ENCODE measurements around the gene AOC2.
"Not testable (repeated sequence)": the region's sequence is repeated elsewhere in the genome, so short reads cannot be mapped to it uniquely, and the experiment has no call there.

The AOC2 gene

DNA sequence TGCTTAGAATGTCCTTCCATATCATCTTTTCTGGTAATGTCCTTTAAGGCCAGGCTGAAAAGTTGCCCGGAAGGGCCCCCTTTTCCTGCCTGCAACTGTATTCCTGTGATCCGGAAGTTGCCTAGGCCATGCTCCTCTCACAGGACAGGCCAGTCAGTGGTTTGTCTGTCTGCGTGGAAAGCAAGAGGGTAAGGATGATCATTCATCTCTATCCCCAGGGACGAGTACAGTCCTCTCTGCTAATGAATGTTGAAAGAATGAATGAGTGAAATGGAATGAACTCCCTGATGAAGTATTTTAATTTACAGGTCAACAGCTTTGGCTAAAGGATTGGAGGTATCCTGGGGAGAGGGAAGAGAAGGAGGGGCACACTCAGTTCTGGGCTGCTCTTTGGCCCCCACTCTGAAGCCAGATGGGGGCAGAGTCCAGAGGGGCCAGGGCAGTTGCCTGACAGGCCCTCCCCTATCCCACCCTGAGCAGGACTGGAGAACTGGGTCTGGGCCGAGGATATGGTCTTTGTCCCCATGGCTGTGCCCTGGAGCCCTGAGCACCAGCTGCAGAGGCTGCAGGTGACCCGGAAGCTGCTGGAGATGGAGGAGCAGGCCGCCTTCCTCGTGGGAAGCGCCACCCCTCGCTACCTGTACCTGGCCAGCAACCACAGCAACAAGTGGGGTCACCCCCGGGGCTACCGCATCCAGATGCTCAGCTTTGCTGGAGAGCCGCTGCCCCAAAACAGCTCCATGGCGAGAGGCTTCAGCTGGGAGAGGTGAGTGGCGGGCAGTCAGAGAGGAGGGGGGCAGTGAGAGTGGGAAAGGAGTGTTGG, 9.8 kb downstream of the AOC2 start:
- no peak for DNase-seq (ENCODE audit: low read depth in 3 of 3)

DNA sequence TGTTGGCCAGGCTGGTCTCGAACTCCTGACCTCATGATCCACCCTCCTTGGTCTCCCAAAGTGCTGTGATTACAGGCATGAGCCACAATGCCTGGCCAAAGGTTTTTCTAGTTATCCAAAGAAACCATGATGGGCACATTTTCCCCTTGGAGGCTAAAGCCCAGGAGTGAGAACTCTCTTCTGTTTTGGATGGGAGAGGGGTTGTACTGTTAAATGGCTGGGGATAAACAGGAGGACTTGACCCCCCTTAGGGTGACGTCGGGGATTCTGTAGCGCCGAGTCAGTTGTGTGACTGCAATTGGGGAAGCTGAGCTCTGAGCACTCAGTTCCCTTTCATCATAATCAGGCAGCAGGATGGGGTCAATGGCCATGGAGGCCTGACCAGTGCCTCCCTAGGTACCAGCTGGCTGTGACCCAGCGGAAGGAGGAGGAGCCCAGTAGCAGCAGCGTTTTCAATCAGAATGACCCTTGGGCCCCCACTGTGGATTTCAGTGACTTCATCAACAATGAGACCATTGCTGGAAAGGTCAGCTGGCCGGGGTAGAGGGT, 10.7 kb downstream of the AOC2 start:
- no peak for DNase-seq (ENCODE audit: low read depth in 3 of 3)

DNA sequence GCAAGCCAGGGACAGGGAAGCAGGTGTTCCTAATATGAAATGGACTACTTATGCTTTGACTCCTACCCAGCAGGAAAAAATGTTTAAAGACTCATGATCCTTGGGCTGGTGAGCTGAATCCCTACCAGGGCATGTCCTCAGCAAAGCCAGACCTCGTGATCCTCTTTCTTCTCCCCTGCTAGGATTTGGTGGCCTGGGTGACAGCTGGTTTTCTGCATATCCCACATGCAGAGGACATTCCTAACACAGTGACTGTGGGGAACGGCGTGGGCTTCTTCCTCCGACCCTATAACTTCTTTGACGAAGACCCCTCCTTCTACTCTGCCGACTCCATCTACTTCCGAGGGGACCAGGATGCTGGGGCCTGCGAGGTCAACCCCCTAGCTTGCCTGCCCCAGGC, 11.7 kb downstream of the AOC2 start:
- DNase-seq (ENCODE audit: low read depth in 3 of 3): not testable (repeated sequence)

DNA sequence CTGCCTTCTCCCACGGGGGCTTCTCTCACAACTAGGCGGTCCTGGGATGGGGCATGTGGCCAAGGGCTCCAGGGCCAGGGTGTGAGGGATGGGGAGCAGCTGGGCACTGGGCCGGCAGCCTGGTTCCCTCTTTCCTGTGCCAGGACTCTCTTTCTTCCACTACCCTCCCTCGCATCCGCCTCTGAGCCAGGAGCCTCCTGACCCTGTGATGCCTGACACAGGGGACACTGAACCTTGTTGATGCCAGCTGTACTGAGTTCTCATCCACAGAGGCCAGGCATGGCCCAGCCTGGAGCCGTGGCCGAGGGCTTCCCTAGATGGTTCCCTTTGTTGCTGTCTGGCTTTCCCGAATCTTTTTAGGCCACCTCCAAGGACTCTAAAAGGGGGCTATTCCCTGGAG, 12.1 kb downstream of the AOC2 start:
- DNase-seq (ENCODE audit: low read depth in 3 of 3): not testable (repeated sequence)

DNA sequence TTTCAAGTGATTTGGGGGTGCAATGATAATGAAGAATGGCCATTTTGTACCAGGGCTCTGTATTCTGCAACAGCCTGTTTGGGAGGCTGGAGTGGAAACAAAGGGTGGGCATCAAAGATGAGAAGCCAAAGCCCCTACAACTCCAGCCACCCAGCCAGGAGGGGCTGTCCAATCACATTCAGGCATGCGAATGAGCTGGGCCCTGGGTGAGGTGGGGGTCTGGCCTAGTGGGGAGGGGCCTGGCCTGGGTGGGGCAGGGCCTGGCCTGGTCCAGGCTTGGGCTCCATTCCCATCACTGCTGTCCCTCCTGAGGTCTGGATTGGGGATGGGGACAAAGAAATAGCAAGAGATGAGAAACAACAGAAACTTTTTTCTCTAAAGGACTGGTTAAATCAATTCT, 13.0 kb downstream of the AOC2 start:
- no peak for DNase-seq (ENCODE audit: low read depth in 3 of 3)

DNA sequence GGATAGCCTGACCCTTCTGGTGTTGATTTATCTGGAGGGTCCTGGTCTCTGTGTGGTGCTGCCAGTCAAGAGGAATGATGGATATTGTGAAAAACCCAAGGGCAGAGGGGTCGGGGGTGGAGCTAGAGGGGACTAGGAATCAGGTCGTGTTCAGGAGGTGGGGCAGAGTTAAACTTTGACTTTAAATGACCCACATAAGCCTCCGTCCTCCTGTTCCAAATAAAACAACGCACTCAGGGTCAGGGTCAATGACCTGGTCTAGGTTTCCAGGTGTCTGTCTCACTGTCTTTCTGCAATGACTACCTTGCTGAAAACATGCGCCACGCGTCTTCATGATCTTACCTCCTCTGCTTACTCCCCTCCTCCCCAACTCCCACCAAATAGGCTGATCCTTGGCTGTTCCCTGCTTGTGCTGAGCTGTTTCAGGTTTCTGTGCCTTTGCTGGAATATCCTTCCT, 21.3 kb downstream of the AOC2 start:
- DNase-seq (ENCODE audit: low read depth in 3 of 3): no peak

DNA sequence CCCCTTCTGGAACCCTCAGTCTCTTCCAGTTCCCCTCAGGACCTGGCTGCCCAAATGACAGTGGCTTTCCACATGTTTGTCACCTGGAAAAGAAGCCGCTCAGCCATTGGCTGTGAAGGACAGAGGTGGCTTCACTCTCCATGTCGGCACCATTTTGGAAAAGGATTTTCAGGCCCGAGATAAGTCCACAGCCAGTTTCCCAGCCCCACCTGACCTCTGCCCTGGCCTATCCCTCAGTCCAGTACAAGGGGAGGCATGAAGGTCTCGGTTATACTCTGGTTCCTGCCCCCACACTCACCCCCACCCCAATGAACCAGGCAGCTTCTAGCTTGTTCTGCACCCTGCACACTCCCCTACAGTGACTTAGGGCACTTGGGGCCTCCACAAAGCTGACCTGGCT, 21.8 kb downstream of the AOC2 start:
- no peak for DNase-seq (ENCODE audit: low read depth in 3 of 3)

DNA sequence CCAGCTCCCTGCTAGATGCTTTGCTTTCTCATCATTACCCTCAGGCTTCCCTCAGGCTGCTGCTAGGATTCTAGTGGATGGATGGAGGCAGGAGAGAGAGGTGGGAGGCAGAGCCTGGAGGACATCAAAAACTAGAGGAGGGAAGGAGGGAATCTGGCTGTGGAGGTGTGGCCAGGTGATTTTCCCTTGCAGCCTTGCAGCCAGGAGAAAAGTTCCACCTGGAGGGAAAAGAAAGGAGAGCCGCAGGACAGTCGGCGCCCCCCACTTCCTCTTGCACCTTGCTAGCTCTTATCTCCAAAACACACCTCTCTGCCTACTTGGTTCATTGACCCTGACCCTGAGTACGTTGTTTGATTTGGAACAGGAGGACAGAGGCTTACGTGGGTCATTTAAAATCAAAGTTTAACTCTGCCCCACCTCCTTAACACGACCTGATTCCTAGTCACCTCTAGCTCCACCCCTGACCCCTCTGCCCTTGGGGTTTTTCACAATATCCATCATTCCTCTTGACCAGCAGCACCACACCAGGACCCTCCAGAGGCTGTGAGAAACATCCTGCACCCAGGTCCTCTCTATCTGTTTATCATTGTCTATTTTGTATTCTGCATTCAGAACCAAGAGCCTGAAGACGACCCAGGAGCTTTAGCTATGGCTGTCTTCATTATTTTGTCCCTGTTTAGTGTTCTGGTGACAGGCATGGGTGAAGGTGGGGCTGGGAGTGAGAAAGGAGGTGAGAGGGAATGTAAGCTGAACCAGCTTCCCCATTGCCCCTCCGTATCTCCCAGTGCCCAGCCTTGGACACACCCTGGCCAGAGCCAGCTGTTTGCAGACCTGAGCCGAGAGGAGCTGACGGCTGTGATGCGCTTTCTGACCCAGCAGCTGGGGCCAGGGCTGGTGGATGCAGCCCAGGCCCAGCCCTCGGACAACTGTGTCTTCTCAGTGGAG, 22.5 kb downstream of the AOC2 start:
- DNase-seq (ENCODE audit: low read depth in 3 of 3): no peak

DNA sequence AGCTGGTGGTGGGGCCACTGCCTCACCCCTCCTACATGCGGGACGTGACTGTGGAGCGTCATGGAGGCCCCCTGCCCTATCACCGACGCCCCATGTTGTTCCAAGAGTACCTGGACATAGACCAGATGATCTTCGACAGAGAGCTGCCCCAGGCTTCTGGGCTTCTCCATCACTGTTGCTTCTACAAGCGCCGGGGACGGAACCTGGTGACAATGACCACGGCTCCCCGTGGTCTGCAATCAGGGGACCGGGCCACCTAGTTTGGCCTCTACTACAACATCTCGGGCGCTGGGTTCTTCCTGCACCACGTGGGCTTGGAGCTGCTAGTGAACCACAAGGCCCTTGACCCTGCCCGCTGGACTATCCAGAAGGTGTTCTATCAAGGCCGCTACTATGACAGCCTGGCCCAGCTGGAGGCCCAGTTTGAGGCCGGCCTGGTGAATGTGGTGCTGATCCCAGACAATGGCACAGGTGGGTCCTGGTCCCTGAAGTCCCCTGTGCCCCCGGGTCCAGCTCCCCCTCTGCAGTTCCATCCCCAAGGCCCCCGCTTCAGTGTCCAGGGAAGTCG, 23.4 kb downstream of the AOC2 start:
- not testable (repeated sequence) for DNase-seq (ENCODE audit: low read depth in 3 of 3)

DNA sequence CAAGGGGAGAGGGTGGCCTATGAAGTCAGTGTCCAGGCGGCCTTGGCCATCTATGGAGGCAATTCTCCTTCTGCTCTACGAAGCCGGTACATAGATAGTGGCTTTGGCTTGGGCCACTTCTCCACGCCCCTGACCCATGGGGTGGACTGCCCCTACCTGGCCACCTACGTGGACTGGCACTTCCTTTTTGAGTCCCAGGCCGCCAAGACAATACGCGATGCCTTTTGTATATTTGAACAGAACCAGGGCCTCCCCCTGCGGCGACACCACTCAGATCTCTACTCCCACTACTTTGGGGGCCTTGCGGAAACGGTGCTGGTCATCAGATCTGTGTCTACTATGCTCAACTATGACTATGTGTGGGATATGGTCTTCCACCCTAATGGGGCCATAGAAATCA, 24.0 kb downstream of the AOC2 start:
- no peak for DNase-seq (ENCODE audit: low read depth in 3 of 3)

DNA sequence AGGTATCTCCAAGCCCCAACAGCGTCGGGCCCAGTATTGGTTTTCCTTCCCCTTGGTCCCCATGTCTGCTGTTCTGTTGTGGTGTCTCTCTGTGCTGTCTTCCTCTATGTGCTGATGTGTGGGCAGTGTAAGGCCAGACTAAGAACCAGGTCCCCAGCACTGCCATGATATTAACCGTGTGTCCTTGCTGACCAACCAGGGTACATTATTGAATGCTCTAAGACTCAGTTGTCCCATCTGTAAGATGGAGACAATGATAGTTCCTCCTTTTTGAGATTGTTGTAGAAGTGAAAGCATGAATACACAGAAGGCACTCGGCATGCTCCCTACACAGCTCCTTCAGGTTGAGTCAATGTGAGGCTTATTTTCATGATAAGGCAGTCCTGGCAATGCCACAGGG, 27.3 kb downstream of the AOC2 start:
- no peak for DNase-seq (ENCODE audit: low read depth in 3 of 3)

DNA sequence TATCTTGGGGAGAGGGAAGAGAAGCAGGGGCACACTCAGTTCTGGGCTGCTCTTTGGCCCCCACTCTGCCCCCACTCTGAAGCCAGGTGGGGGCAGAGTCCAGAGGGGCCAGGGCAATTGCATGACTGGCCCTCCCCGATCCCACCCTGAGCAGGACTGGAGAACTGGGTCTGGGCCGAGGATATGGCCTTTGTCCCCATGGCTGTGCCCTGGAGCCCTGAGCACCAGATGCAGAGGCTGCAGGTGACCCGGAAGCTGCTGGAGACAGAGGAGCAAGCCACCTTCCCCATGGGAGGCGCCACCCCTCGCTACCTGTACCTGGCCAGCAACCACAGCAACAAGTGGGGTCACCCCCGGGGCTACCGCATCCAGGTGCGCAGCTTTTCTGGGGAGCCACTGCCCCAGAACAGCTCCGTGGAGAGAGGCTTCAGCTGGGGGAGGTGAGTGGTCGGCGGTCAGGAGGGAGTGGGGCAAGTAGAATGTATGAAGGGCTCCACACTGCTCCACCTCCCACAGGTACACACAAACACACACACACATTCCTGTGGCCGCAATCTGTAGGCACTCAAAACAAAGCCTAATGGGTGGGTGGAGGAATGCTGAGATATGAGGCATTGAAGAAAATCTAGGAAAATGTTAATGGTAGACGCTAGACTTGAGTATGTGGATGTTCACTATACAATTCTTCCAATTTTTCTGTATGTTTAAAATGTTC, 28.0 kb downstream of the AOC2 start:
- no peak for DNase-seq (ENCODE audit: low read depth in 3 of 3)

DNA sequence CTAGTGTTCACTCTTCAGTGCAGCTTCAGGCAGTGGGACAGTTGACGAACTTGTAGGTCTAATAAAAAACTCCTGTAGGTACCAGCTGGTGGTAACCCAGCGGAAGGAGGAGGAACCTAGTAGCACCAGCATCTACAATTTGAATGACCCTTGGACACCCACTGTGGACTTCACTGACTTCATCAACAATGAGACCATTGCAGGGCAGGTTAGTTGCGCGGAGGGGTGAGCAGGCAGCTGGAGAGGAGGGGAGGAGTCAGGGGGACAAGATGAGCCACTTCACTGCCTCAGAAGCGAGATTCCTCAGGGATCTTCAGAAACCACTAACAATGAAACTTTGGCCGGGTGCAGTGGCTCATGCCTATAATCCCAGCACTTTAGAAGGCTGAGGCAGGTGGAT, 28.9 kb downstream of the AOC2 start:
- no peak for DNase-seq (ENCODE audit: low read depth in 3 of 3)

DNA sequence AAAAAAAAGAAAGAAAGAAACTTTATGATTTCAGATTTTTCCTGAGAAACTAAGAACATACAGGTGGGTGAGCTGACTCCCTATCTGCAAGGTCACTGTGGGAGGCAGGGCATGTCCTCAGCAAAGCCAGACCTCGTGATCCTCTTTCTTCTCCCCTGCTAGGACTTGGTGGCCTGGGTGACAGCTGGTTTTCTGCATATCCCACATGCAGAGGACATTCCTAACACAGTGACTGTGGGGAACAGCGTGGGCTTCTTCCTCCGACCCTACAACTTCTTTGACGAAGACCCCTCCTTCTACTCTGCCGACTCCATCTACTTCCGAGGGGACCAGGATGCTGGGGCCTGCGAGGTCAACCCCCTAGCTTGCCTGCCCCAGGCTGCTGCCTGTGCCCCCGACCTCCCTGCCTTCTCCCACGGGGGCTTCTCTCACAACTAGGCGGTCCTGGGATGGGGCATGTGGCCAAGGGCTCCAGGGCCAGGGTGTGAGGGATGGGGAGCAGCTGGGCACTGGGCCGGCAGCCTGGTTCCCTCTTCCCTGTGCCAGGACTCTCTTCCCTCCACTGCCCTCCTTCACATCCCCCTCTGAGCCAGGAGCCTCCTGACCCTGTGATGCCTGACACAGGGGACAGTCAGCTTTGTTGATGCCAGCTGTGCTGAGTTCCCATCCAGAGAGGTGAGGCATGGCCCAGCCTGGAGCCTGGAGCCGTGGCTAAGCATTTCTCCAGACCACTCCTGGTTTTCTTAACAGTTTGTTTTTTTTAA, 29.7 kb downstream of the AOC2 start:
- not testable (repeated sequence) for DNase-seq (ENCODE audit: low read depth in 3 of 3)

DNA sequence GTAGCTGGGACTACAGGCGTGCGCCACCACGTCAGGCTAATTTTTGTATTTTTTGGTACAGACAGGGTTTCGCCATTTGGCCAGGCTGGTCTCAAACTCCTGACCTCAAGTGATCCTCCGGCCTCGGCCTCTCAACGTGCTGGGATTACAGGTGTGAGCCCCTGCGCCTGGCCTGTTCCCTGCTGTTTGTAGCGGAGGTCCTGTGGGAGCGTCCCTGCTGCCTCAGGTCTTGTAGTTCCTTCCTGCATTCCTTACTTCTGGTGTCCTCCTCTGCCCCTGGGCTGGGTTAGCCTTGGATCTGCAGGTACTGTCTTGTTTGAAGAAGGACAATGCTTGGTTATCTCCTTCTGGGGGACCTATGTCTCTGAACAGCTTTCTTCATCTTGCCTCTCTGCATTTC, 32.7 kb downstream of the AOC2 start:
- DNase-seq (ENCODE audit: low read depth in 3 of 3): no peak

DNA sequence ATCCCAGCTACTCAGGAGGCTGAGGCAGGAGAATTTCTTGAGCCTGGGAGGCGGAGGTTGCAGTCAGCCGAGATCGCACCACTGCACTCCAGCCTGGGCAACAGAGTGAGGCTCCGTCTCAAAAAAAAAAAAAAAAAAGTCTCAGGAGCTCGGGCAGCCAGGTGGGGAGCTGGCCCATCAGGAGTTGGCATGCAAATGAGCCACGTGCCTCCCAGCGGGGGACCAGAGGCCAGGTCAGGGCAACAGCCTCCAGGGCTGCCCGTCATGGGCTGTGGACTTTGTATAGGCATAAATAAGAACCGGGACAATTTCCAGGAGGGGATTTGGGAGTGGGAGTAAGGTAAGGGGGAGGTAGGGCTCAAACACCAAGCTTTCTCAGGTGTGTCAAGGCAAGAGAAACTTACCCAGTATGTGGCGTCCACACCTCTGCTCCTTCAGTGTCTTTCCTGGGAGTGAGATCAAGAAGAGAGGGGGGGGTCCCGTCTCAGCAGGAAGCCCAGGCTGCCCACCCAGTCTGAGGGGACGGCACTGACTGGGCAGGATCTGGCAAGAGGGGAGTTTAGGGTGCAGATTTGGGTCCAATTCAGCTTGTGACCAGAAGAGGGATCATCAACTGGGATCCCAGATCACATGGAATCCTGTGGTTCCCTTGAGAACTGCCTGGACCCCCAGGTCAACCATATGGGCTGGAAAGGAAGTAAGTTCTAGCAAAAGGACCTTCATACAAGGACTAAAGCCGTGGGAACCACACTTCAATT, 33.9 kb downstream of the AOC2 start:
- no peak for DNase-seq (ENCODE audit: low read depth in 3 of 3)

DNA sequence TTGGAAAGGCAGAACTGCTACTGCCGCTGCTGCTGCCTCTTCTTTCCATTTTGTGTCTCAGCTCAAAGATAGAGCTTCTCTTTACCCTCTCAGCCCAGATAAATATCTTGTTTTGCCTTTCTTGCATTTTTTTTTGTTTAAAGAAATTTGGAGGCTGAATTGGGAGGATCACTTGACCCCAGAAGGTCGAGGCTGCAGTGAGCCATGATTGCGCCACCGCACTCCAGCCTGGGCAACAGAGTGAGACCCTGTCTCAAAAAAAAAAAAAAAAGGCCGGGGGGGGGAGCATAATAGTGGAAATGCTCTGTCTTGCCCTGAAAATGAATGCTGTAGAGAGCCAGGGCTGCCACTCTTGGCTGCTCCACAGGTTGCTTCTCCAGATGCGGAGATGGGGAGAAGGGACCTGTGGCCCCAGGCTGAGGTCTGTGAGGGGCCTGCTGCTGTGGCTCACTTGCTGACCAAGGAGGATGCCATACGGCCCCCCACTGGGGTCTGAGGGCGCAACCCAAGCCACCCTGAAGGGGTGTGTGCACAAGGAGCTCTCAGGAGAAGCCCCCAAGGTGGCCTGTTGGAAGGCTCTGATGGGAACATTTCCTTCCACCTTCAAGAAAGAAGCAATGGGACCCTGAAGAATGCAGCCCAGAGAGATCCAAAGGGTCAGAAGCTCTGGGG, 34.7 kb downstream of the AOC2 start:
- DNase-seq (ENCODE audit: low read depth in 3 of 3): no peak

DNA sequence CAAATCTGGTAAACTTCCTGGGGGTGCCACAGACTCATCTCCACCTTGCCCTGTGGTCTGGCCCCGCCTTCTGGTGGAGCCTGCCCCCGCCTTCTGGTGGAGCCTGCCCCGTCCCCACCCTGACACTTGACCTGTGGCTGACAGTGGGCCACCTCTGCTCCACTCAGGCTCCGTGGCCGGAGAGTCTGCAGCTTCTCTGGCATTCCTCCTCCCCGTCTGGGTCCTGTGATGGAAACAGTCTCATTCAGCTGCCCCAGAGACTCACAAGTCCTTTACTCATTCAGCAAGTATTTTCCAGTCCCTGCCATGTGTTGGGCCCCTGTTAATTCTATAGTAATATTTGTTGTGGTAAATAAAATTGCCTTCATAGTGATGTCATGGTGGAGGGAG, 35.2 kb downstream of the AOC2 start:
- no peak for DNase-seq (ENCODE audit: low read depth in 3 of 3)

DNA sequence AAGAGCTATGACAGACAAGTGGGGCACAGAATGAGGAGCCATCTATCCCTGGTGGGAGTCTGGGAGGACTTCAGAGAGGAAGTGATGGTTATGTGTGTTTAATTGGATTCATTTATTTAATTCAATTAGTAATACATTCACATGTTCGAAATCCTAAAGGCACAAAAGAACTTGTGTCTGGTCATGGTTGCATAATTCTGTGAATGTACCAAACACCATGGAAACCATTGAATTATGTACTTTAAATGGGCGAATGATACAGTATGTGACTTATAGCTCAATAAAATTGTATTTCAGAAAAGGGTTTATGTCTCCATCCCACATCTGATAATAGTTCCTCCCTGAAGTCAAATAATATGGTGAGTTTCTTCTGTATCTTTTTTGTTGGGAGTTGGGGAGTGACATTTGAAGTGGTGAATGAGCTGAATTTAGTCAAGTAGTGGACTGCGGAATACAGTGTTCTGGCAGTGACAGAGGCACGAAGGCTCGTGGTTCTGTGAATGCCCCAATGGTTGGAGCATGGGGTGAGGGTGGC, 36.5 kb downstream of the AOC2 start:
- DNase-seq (ENCODE audit: low read depth in 3 of 3): no peak

Measured in stimulated activated CD4-positive, alpha-beta T cell treated with anti-CD3 and anti-CD28 coated beads, TNF-alpha, amount 100 ng/mL, for 4 hours (primary cell).